PC-9 (cell line): ENCODE measurements around the gene CENPX. TPM values are rescaled to one million over a fixed set of nuclear protein-coding genes. Genes with fewer than 3 reads are reported as not detected.

Source experiments
- BruUV-seq: library from RNA; stranded (reverse); fragments of 400-500 nt; replicated peaks from 2 replicates; lab custom pipeline; 2021; lab: Mats Ljungman, UMichigan
- CTCF ChIA-PET: fragments of 300-600 bp; sonication (Branson Sonifier 250); formaldehyde crosslinking; loops from one replicate; lab custom pipeline; 2022; ENCODE audit warnings: antibody characterized with exemption; lab: Charles Lee
- POLR2A ChIA-PET: fragments of 300-600 bp; sonication (Branson Sonifier 250); formaldehyde crosslinking; loops from one replicate; lab custom pipeline; 2022; ENCODE audit warnings: antibody characterized with exemption; ENCODE audit not compliant: unreplicated experiment; lab: Charles Lee
- DNase-seq, 2 experiments: peaks; one replicate each; pipeline versions ENCODE4 v3.0.0 to v3.0.0-alpha.2; 2015 to 2022; ENCODE audit warnings: mixed read lengths in 1 of 2
- H2AFZ ChIP-seq: fragments of 200-600 bp; sonication (generic); 2 replicates; pipeline ENCODE4 v1.8.1; 2017; ENCODE audit warnings: antibody characterized with exemption
- H3F3A ChIP-seq: fragments of 200-600 bp; sonication (generic); 2 replicates; pipeline ENCODE4 v1.8.1; 2017; ENCODE audit warnings: antibody characterized with exemption, mild to moderate bottlenecking, low read depth; ENCODE audit not compliant: insufficient read depth
- H3K27ac ChIP-seq: fragments of 200-600 bp; sonication (generic); 2 replicates; pipeline ENCODE4 v1.6.1; 2016; ENCODE audit warnings: mixed run types
- H3K27me3 ChIP-seq: fragments of 200-600 bp; sonication (generic); 2 replicates; pipeline ENCODE4 v1.6.1; 2016; ENCODE audit warnings: low read depth, mixed run types; ENCODE audit not compliant: insufficient read depth
- H3K36me3 ChIP-seq: fragments of 200-600 bp; sonication (generic); 2 replicates; pipeline ENCODE4 v1.6.1; 2016; ENCODE audit warnings: low read depth, mixed run types
- H3K4me1 ChIP-seq: fragments of 200-600 bp; sonication (generic); replicated peaks from 2 replicates; pipeline ENCODE4 v1.6.1; 2016; ENCODE audit warnings: mixed run types; ENCODE audit not compliant: insufficient read depth
- H3K4me2 ChIP-seq: fragments of 200-600 bp; sonication (generic); 2 replicates; pipeline ENCODE4 v1.6.1; 2017; ENCODE audit warnings: mixed run types
- H3K4me3 ChIP-seq: fragments of 200-600 bp; sonication (generic); 2 replicates; pipeline ENCODE4 v1.6.1; 2016; ENCODE audit warnings: mixed run types
- H3K79me2 ChIP-seq: fragments of 200-600 bp; sonication (generic); 2 replicates; pipeline ENCODE4 v1.6.1; 2017; ENCODE audit warnings: low read depth, mixed run types
- H3K9me2 ChIP-seq: fragments of 200-600 bp; sonication (generic); 2 replicates; pipeline ENCODE4 v1.8.1; 2017; ENCODE audit warnings: mild to moderate bottlenecking; ENCODE audit not compliant: insufficient read depth
- H3K9me3 ChIP-seq: fragments of 200-600 bp; sonication (generic); 2 replicates; pipeline ENCODE4 v1.8.1; 2016; ENCODE audit warnings: low read depth; ENCODE audit not compliant: insufficient read depth
- H4K20me1 ChIP-seq: fragments of 200-600 bp; sonication (generic); 2 replicates; pipeline ENCODE4 v1.8.1; 2017; ENCODE audit not compliant: insufficient read depth
- CTCF ChIP-seq: fragments of 200-600 bp; sonication (generic); conservative IDR thresholded peaks from 2 replicates; pipeline ENCODE4 v1.6.1; 2017; ENCODE audit warnings: mixed run types, antibody characterized with exemption, mild to moderate bottlenecking, moderate library complexity
- EZH2 ChIP-seq: fragments of 200-600 bp; sonication (generic); IDR thresholded peaks from 2 replicates; pipeline ENCODE4 v1.8.0; 2017; ENCODE audit warnings: antibody characterized with exemption, low read depth
- intact Hi-C: fragments of 100-400 bp; cut with micrococcal nuclease; formaldehyde crosslinking; loops from one replicate; pipeline ENCODE4 v1.10.0; 2022; ENCODE audit not compliant: unreplicated experiment
- total RNA-seq: library from RNA; stranded (reverse); gene quantifications from 2 replicates; pipeline ENCODE4 v1.2.3, GENCODE V29; 2021

CENPX gene
- total RNA-seq, 1 experiment from 2014 or later, result 132 TPM

- no peak for DNase-seq
- TF ChIP-seq EZH2 (no peak), CTCF (no peak)
- Histone ChIP-seq H3K9me3 (no peaks in the 10 kb centered on the region), H3K4me2 (no peak overlapping the region), H3F3A (peaks cover 7% of the 10 kb centered on the region; the same call in 1 of the 2 replicates), H3K79me2 (no peaks in the 10 kb centered on the region), H3K4me1 (peaks cover 11% of the 10 kb centered on the region), H3K4me3 (no peak overlapping the region), H3K9me2 (no peaks in the 10 kb centered on the region), H3K36me3 (no peaks in the 10 kb centered on the region), H3K27me3 (no peaks in the 10 kb centered on the region), H3K27ac (no peak overlapping the region), H4K20me1 (no peaks in the 10 kb centered on the region), H2AFZ (no peak overlapping the region)
- intact Hi-C loops, result no loop called here
- no TSS peak for BruUV-seq
- ChIA-PET POLR2A (no interaction called here), CTCF (no interaction called here)
These were observed 24.5 kb downstream of the CENPX start for GRCh38 chr17:81998212-81998611.

GRCh38 chr17:81996757-81997441, 25.8 kb downstream of the CENPX start:
- CTCF ChIA-PET, result interaction anchor here (1.1 kb wide), 1 partner anchor 37 kb away, joined by 3 read pairs; no protein-coding TSS in a partner anchor

GRCh38 chr17:81996232-81996756, 26.4 kb downstream of the CENPX start:
- no peak overlapping the region for H3K4me3 ChIP-seq
- no peaks in the 10 kb centered on the region for H3F3A ChIP-seq
- TF ChIP-seq CTCF (no peak), EZH2 (no peak)
- intact Hi-C loops, result no loop called here
- H3K9me2 ChIP-seq, result no peaks in the 10 kb centered on the region
- H3K79me2 ChIP-seq, result no peaks in the 10 kb centered on the region
- H3K9me3 ChIP-seq, result no peaks in the 10 kb centered on the region
- no peaks in the 10 kb centered on the region for H4K20me1 ChIP-seq
- ChIA-PET CTCF (no interaction called here), POLR2A (no interaction called here)
- H2AFZ ChIP-seq, result no peak overlapping the region
- H3K36me3 ChIP-seq, result no peaks in the 10 kb centered on the region
- no TSS peak for BruUV-seq
- H3K4me1 ChIP-seq, result no peaks in the 10 kb centered on the region
- H3K27ac ChIP-seq, result no peak overlapping the region
- no peaks in the 10 kb centered on the region for H3K27me3 ChIP-seq
- no peak for DNase-seq
- no peak overlapping the region for H3K4me2 ChIP-seq

More at GRCh38 chr17:81996757-81997441, 25.8 kb downstream of the CENPX start:
- DNase-seq, result no peak
- H3K9me2 ChIP-seq, result no peaks in the 10 kb centered on the region
- intact Hi-C loops, result no loop called here
- H2AFZ ChIP-seq, result no peak overlapping the region
- no peak overlapping the region for H3K4me2 ChIP-seq
- no peak overlapping the region for H3K4me3 ChIP-seq
- no peaks in the 10 kb centered on the region for H3K27me3 ChIP-seq
- no peak overlapping the region for H3K27ac ChIP-seq
- POLR2A ChIA-PET, result no interaction called here
- H3K79me2 ChIP-seq, result no peaks in the 10 kb centered on the region
- H4K20me1 ChIP-seq, result no peaks in the 10 kb centered on the region
- TF ChIP-seq EZH2 (no peak), CTCF (no peak)
- H3K9me3 ChIP-seq, result no peaks in the 10 kb centered on the region
- H3F3A ChIP-seq, result no peaks in the 10 kb centered on the region
- no peaks in the 10 kb centered on the region for H3K36me3 ChIP-seq
- H3K4me1 ChIP-seq, result no peaks in the 10 kb centered on the region
- BruUV-seq, result no TSS peak
